LNCaP clone FGC (cell line): ENCODE data around the gene ZNF491.
"Not testable (repeated sequence)": the region's sequence is repeated elsewhere in the genome, so short reads cannot be mapped to it uniquely, and the experiment has no call there.

Experiments
- DNase-seq: peaks from one replicate; pipeline ENCODE4 v3.0.0-alpha.2; 2011; ENCODE audit warnings: low read depth
- H3K4me3 ChIP-seq: 2 replicates; pipeline ENCODE4 v1.5.1; 2011; ENCODE audit warnings: mild to moderate bottlenecking, low read depth, low read length, control low read depth
- CTCF ChIP-seq: IDR thresholded peaks from 2 replicates; pipeline ENCODE4 v1.5.1; 2012; ENCODE audit warnings: mild to moderate bottlenecking; ENCODE audit not compliant: control insufficient read depth, insufficient read depth; ENCODE audit errors: extremely low read depth

Gene ZNF491

GRCh38 chr19:11797491-11797890 lies 832 bp upstream of the ZNF491 start:
- peak; percentile 85 for DNase-seq
- no peak overlapping the region for H3K4me3 ChIP-seq
- peak; percentile 93 for TF ChIP-seq CTCF

GRCh38 chr19:11806354-11807098 lies 8.2 kb downstream of the ZNF491 start:
- no peak overlapping the region for H3K4me3 ChIP-seq
- no peak for DNase-seq
- no peak for TF ChIP-seq CTCF

- DNase-seq, result no peak
- H3K4me3 ChIP-seq, result no peak overlapping the region
- TF ChIP-seq CTCF, result no peak
These were observed 8.7 kb downstream of the ZNF491 start for GRCh38 chr19:11807099-11807380.

GRCh38 chr19:11813703-11814028 lies 15.3 kb downstream of the ZNF491 start:
- DNase-seq, result no peak
- TF ChIP-seq CTCF, result no peak

GRCh38 chr19:11814029-11814699 lies 15.8 kb downstream of the ZNF491 start, which contains the start of gene ZNF440:
Gene ZNF440 (plus strand): TSS chr19:11814273. CDS start chr19:11814448, 175 bp downstream.
- TF ChIP-seq CTCF, result no peak
- DNase-seq, result peak; percentile 89
- peak within 1 kb of the TSS; percentile 87 for H3K4me3 ChIP-seq

More at GRCh38 chr19:11813703-11814028, 15.3 kb downstream of the ZNF491 start:
- H3K4me3 ChIP-seq, result peak overlapping the region; percentile 87

GRCh38 chr19:11814700-11815035 lies 16.3 kb downstream of the ZNF491 start:
- TF ChIP-seq CTCF, result no peak
- peak overlapping the region; percentile 87 for H3K4me3 ChIP-seq
- DNase-seq, result no peak

- DNase-seq, result no peak
- TF ChIP-seq CTCF, result no peak
- H3K4me3 ChIP-seq, result no peak overlapping the region
These were observed 23.3 kb downstream of the ZNF491 start for GRCh38 chr19:11821474-11822109.

- not testable (repeated sequence) for H3K4me3 ChIP-seq, DNase-seq
These were observed 30.9 kb downstream of the ZNF491 start for GRCh38 chr19:11828957-11829876.
